Measurements from ENCODE around the gene PHF20.

PHF20 gene

DNA sequence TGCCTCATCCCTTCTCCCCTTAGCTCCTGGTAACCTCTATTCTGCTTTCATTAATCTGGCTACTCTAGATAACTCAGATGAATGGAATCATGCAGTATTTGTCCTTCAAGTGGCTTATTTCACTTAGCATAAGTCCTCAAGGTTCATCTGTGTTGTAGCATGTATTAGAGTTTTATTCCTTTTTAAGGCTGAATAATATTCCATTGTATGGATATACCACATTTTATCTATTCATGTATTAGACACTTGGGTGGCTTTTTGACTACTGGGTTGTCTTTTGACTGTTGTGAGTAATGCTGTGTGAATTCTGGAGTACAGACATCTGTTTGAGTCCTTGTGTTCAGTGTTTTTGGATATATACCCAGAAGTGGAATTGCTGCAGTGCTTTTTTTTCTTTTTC is 58.4 kb downstream of the PHF20 start:
- no peak for DNase-seq (ENCODE audit: low spot score)
- H3K4me3 ChIP-seq, result no peak overlapping the region
- no peak overlapping the region for H3K27ac ChIP-seq
- TF ChIP-seq, protein P1, sequence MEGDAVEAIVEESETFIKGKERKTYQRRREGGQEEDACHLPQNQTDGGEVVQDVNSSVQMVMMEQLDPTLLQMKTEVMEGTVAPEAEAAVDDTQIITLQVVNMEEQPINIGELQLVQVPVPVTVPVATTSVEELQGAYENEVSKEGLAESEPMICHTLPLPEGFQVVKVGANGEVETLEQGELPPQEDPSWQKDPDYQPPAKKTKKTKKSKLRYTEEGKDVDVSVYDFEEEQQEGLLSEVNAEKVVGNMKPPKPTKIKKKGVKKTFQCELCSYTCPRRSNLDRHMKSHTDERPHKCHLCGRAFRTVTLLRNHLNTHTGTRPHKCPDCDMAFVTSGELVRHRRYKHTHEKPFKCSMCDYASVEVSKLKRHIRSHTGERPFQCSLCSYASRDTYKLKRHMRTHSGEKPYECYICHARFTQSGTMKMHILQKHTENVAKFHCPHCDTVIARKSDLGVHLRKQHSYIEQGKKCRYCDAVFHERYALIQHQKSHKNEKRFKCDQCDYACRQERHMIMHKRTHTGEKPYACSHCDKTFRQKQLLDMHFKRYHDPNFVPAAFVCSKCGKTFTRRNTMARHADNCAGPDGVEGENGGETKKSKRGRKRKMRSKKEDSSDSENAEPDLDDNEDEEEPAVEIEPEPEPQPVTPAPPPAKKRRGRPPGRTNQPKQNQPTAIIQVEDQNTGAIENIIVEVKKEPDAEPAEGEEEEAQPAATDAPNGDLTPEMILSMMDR (IDR thresholded peaks at IDR 0.05), result no peak

DNA sequence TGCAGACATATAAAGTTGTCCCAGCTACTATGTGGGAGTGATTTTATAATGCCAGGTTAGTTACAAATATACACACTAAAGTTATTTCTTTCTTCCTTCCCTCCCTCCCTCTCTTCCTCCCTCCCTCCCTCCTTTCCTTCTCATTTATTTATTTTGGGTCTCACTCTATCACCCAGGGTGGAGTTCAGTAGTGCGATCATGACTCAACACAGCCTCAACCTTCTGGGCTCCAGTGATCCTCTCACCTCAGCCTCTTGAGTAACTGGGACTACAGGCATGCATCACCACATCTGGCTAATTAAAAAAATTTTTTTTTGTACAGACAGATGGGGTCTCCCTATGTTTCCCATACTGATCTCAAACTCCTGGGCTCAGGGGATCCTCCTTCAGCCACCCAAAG is 59.2 kb downstream of the PHF20 start:
- no peak overlapping the region for H3K4me3 ChIP-seq
- no peak overlapping the region for H3K27ac ChIP-seq
- DNase-seq (ENCODE audit: low spot score), result no peak
- TF ChIP-seq, protein P1 (IDR thresholded peaks at IDR 0.05), result no peak

DNA sequence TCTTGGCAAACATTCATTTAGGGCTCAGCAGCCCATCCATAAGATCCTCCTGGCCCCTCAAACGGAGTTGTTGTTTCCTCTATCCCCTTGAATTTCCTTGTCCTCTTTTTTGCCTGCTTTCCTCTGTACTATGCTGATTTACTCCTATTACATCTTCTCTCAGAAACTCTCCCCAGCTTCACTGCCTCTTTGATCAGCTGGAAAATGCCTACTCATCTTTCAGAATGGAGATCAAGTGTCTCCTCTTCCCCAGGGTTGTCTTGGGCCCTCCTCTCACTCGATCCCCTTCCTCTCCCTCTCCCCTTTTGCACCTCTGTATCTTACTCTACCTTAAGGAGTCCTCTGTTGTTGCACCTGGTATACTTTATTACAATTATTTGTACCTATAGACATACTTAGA is 60.2 kb downstream of the PHF20 start:
- no peak overlapping the region for H3K27ac ChIP-seq
- DNase-seq (ENCODE audit: low spot score), result no peak
- no peak overlapping the region for H3K4me3 ChIP-seq
- TF ChIP-seq, protein P1 (IDR thresholded peaks at IDR 0.05), result no peak

DNA sequence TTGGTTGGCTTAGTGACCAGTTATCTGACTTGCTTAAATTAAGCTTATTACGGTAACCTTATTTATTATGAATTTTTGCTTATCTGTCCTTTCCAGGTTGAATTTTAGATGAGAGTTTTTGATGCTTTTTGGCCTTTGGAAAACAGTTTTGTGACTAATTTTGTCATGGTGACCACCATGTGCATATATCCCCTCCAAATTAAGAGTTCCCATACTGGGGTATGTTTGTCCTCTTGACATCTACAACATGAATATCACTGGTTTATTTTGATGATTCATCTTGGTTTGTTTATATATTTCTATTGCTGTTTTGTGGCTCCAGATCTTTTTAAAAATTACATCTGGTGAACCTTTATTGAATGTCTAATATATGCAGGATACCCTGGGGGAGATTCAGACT is 61.4 kb downstream of the PHF20 start:
- Histone ChIP-seq H3K4me3 (no peak overlapping the region), H3K27ac (no peak overlapping the region)
- TF ChIP-seq, protein P1 (IDR thresholded peaks at IDR 0.05), result no peak
- no peak for DNase-seq (ENCODE audit: low spot score)

DNA sequence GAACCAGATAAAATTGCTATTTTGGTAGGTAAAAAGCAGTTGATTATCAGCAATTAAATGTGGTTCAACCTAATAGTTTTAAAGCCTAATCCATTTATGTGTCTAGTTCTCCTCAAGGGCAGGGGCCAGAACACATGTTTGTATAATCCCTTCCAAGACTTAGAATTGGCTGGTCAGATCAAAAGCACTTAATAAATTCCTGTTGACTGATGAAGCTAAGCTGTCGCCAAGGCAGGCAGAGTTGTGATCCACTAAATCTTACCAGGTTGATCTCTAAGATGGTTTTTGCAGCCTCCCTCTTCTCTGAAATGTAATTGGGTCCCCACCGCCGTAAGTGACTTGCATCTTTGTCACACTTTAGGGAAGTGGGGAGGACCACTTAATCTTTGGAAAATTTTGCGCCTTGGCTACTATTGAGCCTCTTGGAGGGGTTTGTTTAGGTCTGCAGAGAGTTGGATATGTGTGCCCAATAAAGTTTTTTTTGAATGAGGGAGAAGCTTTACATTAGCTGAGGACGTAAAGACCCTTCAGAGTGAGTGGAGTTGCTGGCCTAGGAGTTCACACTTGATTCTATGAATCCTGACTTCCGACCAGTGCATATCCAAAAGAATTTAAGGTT is 65.9 kb downstream of the PHF20 start:
- TF ChIP-seq, protein P1 (IDR thresholded peaks at IDR 0.05), result no peak
- Histone ChIP-seq H3K27ac (no peak overlapping the region), H3K4me3 (no peak overlapping the region)
- DNase-seq (ENCODE audit: low spot score), result no peak

DNA sequence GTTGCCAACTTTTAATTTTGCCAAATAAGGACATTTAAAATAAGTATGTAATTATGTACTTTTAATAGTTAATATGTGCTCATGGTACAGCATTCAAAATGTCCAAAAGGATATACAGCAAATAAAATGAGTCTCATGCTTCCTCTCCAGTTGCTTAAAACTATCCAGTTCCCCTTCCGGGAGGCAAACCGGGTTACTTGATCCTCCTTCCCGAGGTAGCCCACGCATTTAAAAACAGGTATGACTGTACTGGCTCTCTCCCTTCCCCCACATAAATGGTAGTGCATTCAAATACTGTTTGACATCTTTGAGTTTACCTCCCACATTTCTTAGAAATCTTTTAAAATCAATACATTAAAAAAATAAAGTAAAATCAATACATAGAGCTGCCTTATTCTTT is 66.4 kb downstream of the PHF20 start:
- TF ChIP-seq, protein P1 (IDR thresholded peaks at IDR 0.05), result no peak
- Histone ChIP-seq H3K4me3 (no peak overlapping the region), H3K27ac (no peak overlapping the region)
- DNase-seq (ENCODE audit: low spot score), result no peak

DNA sequence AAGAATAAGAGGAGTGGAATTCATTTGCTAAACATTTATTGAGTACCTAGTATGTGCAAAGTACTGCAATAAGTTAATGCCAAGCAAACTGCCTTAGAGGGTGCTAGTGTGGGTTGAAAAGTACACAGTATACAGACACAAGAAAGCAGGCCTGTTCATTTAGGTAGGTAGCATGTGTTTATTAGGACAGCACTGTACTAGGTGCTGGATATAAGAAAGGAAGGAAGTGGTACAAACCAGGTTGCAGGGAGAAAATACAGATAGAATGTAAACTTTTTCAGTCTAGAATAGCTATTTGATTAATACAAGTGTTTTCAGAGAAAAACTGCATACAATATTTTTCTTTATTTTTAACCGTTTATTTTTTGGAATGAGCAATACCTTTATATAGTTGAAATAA is 68.1 kb downstream of the PHF20 start:
- DNase-seq (ENCODE audit: low spot score), result no peak
- Histone ChIP-seq H3K4me3 (no peak overlapping the region), H3K27ac (no peak overlapping the region)
- TF ChIP-seq, protein P1 (IDR thresholded peaks at IDR 0.05), result no peak
